ENCODE results near the gene RASA3. TPM values are rescaled to one million over a fixed set of nuclear protein-coding genes. Genes with fewer than 3 reads are reported as not detected.

Gene RASA3
- total RNA-seq, 2 donors from 2014 or later: 39.4 to 44.1 TPM

Other genes with a start within 250 kb of the RASA3 start
- gene C13orf46, start 158.5 kb downstream of the RASA3 start, total RNA-seq: 1 to 10 TPM in 1 of 2 donors, under 1 TPM in 1; 0.61 to 3.6 TPM
- not detected for gene CFAP97D2, start 46.6 kb upstream of the RASA3 start, total RNA-seq
- 100 to 1,000 TPM in 1 of 2 donors, 10 to 100 TPM in 1; 85.1 to 108 TPM for gene CDC16, start 102.3 kb upstream of the RASA3 start, total RNA-seq
- gene UPF3A, start 149.0 kb upstream of the RASA3 start, total RNA-seq: 10 to 100 TPM; 42.2 to 76.8 TPM
- 10 to 100 TPM; 29.2 to 40.5 TPM for gene CHAMP1, start 181.9 kb upstream of the RASA3 start, total RNA-seq

All from activated naive CD4-positive, alpha-beta T cell treated with anti-CD3 and anti-CD28 coated beads, Interleukin-2, amount 50 U/mL, for 72 hours (primary cell).